PC-3 (cell line): ENCODE measurements around the gene GAS2L3. TPM values are rescaled to one million over a fixed set of nuclear protein-coding genes. Genes with fewer than 3 reads are reported as not detected.

ENCODE experiments used
- ATAC-seq: fragments of 200-7000 bp; cut with Tn5 transposase; 2 replicates; pipeline ENCODE4 v1.9.1; 2020; ENCODE audit warnings: mild to moderate bottlenecking, moderate library complexity
- BruUV-seq: library from RNA; stranded (reverse); fragments of 400-500 nt; replicated peaks from 2 replicates; lab custom pipeline; 2021; lab: Mats Ljungman, UMichigan
- CTCF ChIA-PET: fragments of 300-600 bp; sonication (Branson Sonifier 250); formaldehyde crosslinking; loops from one replicate; lab custom pipeline; 2022; ENCODE audit warnings: antibody characterized with exemption; lab: Charles Lee
- POLR2A ChIA-PET: fragments of 300-600 bp; sonication (Branson Sonifier 250); formaldehyde crosslinking; loops from one replicate; lab custom pipeline; 2022; ENCODE audit warnings: antibody characterized with exemption; ENCODE audit not compliant: unreplicated experiment; lab: Charles Lee
- DNase-seq: peaks from one replicate; pipeline ENCODE4 v3.0.0-alpha.2; 2015
- H2AFZ ChIP-seq: fragments of 300-600 bp; sonication (generic); 2 replicates; pipeline ENCODE4 v1.6.0; 2016; ENCODE audit warnings: antibody characterized with exemption, low read length
- H3F3A ChIP-seq: fragments of 300-600 bp; sonication (generic); one replicate; pipeline ENCODE4 v1.6.0; 2017; ENCODE audit warnings: antibody characterized with exemption, low read length, control low read depth, mild to moderate bottlenecking; ENCODE audit not compliant: unreplicated experiment
- H3K27ac ChIP-seq: fragments of 300-600 bp; sonication (generic); 2 replicates; pipeline ENCODE4 v1.5.1; 2016; ENCODE audit warnings: mild to moderate bottlenecking, low read length
- H3K27me3 ChIP-seq: fragments of 300-600 bp; sonication (generic); 2 replicates; pipeline ENCODE4 v1.6.1; 2016; ENCODE audit warnings: low read length, mixed read lengths
- H3K36me3 ChIP-seq: fragments of 300-600 bp; sonication (generic); 2 replicates; pipeline ENCODE4 v1.6.1; 2016; ENCODE audit warnings: low read depth, mixed run types, low read length, mixed read lengths
- H3K4me1 ChIP-seq: fragments of 300-600 bp; sonication (generic); 2 replicates; pipeline ENCODE4 v1.5.1; 2016; ENCODE audit warnings: low read length; ENCODE audit not compliant: insufficient read depth
- H3K4me2 ChIP-seq: fragments of 300-600 bp; sonication (generic); 2 replicates; pipeline ENCODE4 v1.6.0; 2016; ENCODE audit warnings: low read length
- H3K4me3 ChIP-seq: fragments of 300-600 bp; sonication (generic); 2 replicates; pipeline ENCODE4 v1.5.1; 2016; ENCODE audit warnings: mild to moderate bottlenecking, low read length, mixed read lengths
- H3K79me2 ChIP-seq: fragments of 300-600 bp; sonication (generic); 2 replicates; pipeline ENCODE4 v1.6.1; 2017; ENCODE audit warnings: low read length, mixed read lengths
- H3K9ac ChIP-seq: fragments of 300-600 bp; sonication (generic); 2 replicates; pipeline ENCODE4 v1.6.0; 2016; ENCODE audit warnings: mild to moderate bottlenecking, low read length
- H3K9me2 ChIP-seq: fragments of 300-600 bp; sonication (generic); replicated peaks from 2 replicates; pipeline ENCODE4 v1.6.1; 2016; ENCODE audit warnings: mixed run types, low read length, mixed read lengths
- H3K9me3 ChIP-seq: fragments of 300-600 bp; sonication (generic); 2 replicates; pipeline ENCODE4 v1.6.1; 2016; ENCODE audit warnings: low read length, mixed read lengths
- H4K20me1 ChIP-seq: fragments of 300-600 bp; sonication (generic); 2 replicates; pipeline ENCODE4 v1.6.1; 2016; ENCODE audit warnings: low read length, mixed read lengths
- EZH2 ChIP-seq: fragments of 300-600 bp; sonication (generic); IDR thresholded peaks from one replicate; pipeline ENCODE4 v1.6.1; 2017; ENCODE audit warnings: antibody characterized with exemption, mild to moderate bottlenecking, low read length; ENCODE audit not compliant: unreplicated experiment
- EZH2phosphoT487 ChIP-seq: fragments of 300-600 bp; sonication (generic); IDR thresholded peaks from 2 replicates; pipeline ENCODE4 v1.6.1; 2018; ENCODE audit warnings: mild to moderate bottlenecking, antibody characterized with exemption, low read length, borderline replicate concordance
- intact Hi-C: fragments of 100-400 bp; cut with micrococcal nuclease; formaldehyde crosslinking; loops from 2 replicates; pipeline ENCODE4 v1.9.0; 2023
- total RNA-seq: library from RNA; depleted of rRNA; stranded (reverse); fragments of >200 nt; gene quantifications from 2 replicates; pipeline ENCODE4 v1.2.3, GENCODE V29; 2014
- TF ChIP-seq, protein P1 (sequence below): fragments of 300-600 bp; sonication (generic); conservative IDR thresholded peaks from 2 replicates; pipeline ENCODE4 v1.5.1; 2017; ENCODE audit warnings: antibody characterized with exemption, low read depth, mild to moderate bottlenecking, low read length

GAS2L3 gene
- total RNA-seq, 1 experiment from 2014 or later = 27.8 TPM

DNA sequence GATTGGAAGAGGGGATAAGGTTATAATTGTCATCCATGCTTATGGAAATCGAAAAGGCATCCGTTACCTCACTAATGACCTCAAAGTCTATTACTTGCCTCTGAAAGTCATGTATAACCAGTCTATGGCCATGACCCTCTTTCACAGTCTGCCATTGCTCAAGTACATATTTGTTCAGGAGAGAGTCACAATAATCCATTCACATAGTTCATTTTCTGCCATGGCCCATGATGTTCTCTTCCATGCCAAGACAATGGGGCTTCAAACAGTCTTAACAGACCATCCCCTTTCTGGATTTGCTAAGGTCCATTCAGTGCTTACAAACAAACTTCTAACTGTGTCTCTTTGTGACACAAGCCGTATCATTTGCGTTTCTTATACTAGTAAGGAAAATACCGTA, 5.4 kb downstream of the GAS2L3 start:
- Histone ChIP-seq H3K9me3 (0 out of 2 replicates have a peak, but pooled peaks cover 10% of the 10 kb centered on the region), H4K20me1 (peaks cover 11% of the 10 kb centered on the region), H3K4me2 (no peak overlapping the region), H3K36me3 (peaks cover 13% of the 10 kb centered on the region), H3K4me3 (no peak overlapping the region), H3K9ac (no peak overlapping the region), H3F3A (no peaks in the 10 kb centered on the region), H3K4me1 (peaks cover 25% of the 10 kb centered on the region), H3K27me3 (no peaks in the 10 kb centered on the region), H2AFZ (no peak overlapping the region), H3K9me2 (no peaks in the 10 kb centered on the region), H3K27ac (no peak overlapping the region), H3K79me2 (peaks cover 99% of the 10 kb centered on the region)
- no peak for ATAC-seq
- intact Hi-C loops = no loop called here
- TF ChIP-seq EZH2 = no peak
- TF ChIP-seq EZH2phosphoT487 = no peak
- TF ChIP-seq, protein P1, sequence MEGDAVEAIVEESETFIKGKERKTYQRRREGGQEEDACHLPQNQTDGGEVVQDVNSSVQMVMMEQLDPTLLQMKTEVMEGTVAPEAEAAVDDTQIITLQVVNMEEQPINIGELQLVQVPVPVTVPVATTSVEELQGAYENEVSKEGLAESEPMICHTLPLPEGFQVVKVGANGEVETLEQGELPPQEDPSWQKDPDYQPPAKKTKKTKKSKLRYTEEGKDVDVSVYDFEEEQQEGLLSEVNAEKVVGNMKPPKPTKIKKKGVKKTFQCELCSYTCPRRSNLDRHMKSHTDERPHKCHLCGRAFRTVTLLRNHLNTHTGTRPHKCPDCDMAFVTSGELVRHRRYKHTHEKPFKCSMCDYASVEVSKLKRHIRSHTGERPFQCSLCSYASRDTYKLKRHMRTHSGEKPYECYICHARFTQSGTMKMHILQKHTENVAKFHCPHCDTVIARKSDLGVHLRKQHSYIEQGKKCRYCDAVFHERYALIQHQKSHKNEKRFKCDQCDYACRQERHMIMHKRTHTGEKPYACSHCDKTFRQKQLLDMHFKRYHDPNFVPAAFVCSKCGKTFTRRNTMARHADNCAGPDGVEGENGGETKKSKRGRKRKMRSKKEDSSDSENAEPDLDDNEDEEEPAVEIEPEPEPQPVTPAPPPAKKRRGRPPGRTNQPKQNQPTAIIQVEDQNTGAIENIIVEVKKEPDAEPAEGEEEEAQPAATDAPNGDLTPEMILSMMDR = no peak
- no peak for DNase-seq
- CTCF ChIA-PET = no interaction called here
- POLR2A ChIA-PET = no interaction called here
- BruUV-seq = no TSS peak

DNA sequence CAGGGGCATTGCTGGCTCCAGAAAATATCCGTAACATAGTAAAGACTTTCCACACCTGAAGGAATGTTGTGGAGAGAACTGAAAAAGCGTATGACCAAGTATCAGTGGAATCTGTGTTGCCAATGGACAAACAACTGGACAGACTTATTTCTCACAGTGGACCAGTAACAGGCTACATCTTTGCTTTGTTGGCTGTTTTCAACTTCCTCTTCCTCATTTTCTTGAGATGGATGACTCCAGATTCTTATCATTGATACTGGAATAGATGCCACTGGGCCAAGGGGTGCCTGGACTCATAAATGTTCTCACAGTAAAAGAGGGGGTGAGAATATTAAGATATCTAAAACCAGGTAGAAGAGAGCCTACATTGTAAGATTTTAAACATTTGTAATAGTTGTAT, 6.4 kb downstream of the GAS2L3 start:
- BruUV-seq = no TSS peak
- H3K4me2 ChIP-seq = no peak overlapping the region
- H3K9me2 ChIP-seq = no peaks in the 10 kb centered on the region
- ChIA-PET POLR2A (no interaction called here), CTCF (no interaction called here)
- DNase-seq (no peak), ATAC-seq (no peak)
- H3K4me3 ChIP-seq = no peak overlapping the region
- H3K27me3 ChIP-seq = no peaks in the 10 kb centered on the region
- TF ChIP-seq EZH2phosphoT487 (no peak), EZH2 (no peak)
- TF ChIP-seq, protein P1 = no peak
- H3K9me3 ChIP-seq = 0 out of 2 replicates have a peak, but pooled peaks cover 10% of the 10 kb centered on the region
- no peak overlapping the region for H3K27ac ChIP-seq
- H3F3A ChIP-seq = no peaks in the 10 kb centered on the region
- no peak overlapping the region for H3K9ac ChIP-seq
- peaks cover 21% of the 10 kb centered on the region for H3K4me1 ChIP-seq
- H3K36me3 ChIP-seq = peaks cover 13% of the 10 kb centered on the region
- intact Hi-C loops = no loop called here
- H4K20me1 ChIP-seq = peaks cover 11% of the 10 kb centered on the region
- H3K79me2 ChIP-seq = peaks cover 96% of the 10 kb centered on the region
- no peak overlapping the region for H2AFZ ChIP-seq

DNA sequence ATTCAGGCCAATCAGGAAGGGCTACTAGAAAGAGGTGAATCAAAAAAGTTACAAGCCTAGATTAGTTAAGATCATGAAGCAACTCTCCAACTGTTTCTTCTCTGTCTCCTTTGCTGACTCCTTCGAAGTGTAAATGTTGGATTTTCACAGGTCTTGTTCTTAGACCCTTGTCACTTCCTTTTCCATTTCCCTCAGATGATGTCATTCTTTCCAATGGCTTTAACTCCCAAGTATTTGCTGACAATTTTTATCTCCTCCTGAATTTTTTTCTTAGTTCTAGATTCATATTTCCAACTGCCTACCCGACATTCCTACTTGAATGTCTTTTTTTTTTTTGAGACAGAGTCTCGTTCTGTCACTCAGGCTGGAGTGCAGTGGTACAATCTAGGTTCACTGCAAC, 10.8 kb downstream of the GAS2L3 start:
- ATAC-seq = no peak
- Histone ChIP-seq H3K79me2 (peaks cover 58% of the 10 kb centered on the region), H4K20me1 (no peaks in the 10 kb centered on the region), H2AFZ (no peak overlapping the region), H3K9ac (no peak overlapping the region), H3K4me3 (no peak overlapping the region), H3K4me2 (no peak overlapping the region), H3K4me1 (no peaks in the 10 kb centered on the region), H3K36me3 (peaks cover 13% of the 10 kb centered on the region; the same call in 1 of the 2 replicates), H3K9me2 (no peaks in the 10 kb centered on the region), H3K27me3 (no peaks in the 10 kb centered on the region), H3F3A (no peaks in the 10 kb centered on the region), H3K27ac (no peak overlapping the region), H3K9me3 (0 out of 2 replicates have a peak, but pooled peaks cover 17% of the 10 kb centered on the region)
- DNase-seq = no peak
- no TSS peak for BruUV-seq
- TF ChIP-seq EZH2 = no peak
- TF ChIP-seq, protein P1 = no peak
- no peak for TF ChIP-seq EZH2phosphoT487
- intact Hi-C loops = no loop called here
- ChIA-PET CTCF (no interaction called here), POLR2A (no interaction called here)
